HG03565 (cell line): Measurements from ENCODE around the gene DAPK2.

Experiments used
- ATAC-seq: cut with Tn5 transposase; IDR thresholded peaks from one replicate; pipeline ENCODE4 v1.9.1; 2021; ENCODE audit warnings: mild to moderate bottlenecking, moderate library complexity; ENCODE audit not compliant: unreplicated experiment

DAPK2 gene

DNA sequence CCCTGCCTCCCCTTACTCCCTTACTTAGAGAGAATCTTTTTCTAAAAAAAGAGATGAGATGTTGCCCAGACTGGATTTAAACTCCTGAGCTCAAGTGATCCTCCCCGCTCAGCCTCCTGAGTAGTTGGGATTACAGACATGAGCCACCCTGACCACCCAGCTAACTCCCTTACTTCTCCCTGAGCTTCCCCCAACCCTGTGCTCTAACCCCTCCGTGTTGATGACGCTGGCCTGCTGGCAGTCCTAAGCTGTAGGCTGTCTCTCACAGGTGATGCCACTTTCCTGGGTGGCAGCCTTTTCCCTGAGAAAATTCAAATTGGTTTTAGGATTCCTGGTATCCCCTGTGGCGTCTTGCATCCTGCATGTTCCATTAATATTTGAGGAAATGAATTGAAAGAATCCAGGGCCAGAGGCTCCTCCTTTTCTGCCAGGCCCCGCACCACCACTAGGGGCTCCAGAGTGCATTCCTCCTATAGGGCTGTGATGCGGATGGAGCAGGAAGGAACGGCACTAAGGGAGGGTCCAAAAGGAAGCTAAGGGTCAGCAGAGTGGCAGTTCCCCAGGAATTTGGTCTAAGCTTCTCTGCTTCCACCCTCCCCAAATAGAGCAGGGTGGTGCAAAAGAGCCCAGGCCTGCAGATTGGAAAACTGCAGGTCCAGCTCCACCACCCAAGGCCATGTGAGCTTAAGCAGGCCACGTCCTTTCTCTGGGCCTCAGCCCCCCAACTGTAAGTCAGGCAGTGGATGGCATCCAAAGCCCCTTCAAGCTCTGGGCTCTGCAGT lies 101.1 kb downstream of the DAPK2 start:
- ATAC-seq: no peak

GRCh38 chr15:63944681-63944955 lies 101.7 kb downstream of the DAPK2 start:
- ATAC-seq: no peak

GRCh38 chr15:63943829-63944680 lies 102.2 kb downstream of the DAPK2 start:
- no peak for ATAC-seq

- ATAC-seq: no peak
Measured at GRCh38 chr15:63942486-63943365, 103.6 kb downstream of the DAPK2 start.

GRCh38 chr15:63941698-63942465 lies 104.4 kb downstream of the DAPK2 start:
- no peak for ATAC-seq

DNA sequence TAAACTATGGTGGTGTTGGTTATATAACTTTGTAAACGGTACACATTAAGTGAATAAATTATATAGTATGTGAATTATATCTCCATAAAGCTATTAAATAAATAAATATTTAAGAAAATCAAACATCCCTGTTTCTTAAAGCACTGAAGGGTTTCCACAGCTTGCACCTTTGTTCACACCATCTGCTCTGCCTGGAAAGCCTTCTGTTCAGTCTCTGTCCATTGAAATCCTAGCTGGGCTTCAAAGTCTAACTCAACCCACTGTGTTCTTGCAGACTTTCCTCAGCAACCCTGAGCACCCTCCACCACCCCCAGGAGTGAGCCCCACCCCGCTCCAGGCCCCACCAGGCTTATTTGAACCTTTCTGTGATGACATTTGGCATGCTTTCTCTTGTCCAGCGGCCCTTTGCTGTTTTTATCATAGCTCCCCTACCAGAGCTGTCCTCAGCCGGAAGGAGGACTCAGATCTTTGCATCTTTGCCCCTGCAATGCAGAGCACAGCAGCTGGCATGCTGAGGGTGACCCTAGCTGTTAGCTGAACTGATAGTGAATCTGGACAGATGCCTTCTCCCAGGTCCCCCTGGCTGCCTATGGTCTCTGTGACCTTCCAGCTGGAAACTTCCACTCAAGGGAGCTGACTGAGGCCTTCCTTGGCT lies 105.2 kb downstream of the DAPK2 start:
- no peak for ATAC-seq

DNA sequence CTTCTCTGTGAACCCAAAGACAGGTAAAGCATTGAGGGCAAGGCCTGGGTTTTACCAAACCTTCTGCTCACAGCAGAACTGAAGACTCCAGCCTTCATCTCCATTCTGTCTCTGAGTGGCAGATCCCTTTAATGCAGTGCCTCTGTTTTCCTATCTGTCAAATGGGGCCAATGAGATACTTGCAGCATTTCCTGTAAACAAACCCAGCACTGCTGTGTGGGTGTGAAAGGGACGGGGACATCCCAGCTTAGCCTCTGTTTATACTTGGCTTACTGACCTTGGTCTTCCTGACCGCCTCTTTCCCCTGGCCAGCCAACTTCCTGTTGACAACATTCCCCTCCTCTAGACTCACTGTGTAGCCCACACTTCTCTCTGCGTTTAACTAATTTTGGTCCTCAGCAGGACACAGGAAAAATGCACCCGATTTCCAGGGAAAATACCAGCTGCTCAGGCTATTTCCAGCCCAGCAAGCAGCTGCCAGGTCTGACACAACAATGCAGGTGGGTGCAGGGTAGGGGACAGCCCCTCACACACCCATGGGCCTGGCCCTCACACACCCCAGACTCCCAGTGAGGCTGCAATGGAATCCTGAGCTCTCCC lies 106.7 kb downstream of the DAPK2 start:
- no peak for ATAC-seq

DNA sequence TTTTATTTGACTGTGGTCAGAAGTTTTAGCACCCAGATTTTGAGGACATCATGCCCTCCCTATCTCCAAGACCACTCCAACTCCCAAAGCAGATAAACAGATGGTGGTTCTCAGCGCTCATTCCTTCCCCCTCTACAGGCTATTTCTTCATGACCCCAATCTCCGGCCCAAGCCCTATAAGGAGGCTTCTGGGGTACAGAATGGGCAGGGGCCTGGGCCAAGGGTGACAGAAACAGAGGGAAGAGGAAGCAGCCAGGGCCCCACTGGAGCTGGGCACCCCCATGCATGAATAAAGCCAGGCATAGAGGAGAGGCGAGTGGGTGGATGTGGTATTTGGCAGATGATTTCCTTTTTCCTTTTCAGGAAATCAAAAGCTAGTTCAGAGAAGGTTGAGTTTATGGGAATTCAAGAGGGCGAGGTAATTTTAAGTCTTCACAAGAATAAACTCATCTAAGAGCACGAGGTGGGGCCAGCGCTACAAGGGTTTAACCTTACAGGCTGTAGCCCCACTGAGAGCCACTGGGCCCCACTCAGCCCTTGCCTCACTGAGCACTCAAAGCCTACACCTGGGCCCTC lies 107.7 kb downstream of the DAPK2 start:
- no peak for ATAC-seq

- no peak for ATAC-seq
Measured at GRCh38 chr15:63933522-63933921, 112.8 kb downstream of the DAPK2 start.

DNA sequence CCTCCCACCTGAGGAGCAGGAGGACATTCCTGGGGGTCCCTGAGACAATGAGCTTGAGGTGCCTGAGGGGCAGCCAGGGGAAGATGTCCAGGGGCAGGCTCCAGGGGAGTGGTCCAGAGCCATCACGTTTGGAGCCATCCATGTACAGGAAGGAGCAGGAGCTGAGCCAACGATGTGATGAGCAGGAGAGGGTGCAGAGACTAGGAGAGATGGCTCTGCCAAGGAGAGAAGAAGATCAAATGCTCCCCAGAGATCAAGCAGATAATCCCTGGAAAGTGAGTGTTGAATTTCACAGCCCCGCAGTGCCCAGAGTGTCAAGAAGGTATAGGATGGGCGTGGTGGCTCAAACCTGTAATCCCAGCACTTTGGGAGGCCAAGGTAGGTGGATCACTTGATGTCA lies 114.7 kb downstream of the DAPK2 start:
- no peak for ATAC-seq

DNA sequence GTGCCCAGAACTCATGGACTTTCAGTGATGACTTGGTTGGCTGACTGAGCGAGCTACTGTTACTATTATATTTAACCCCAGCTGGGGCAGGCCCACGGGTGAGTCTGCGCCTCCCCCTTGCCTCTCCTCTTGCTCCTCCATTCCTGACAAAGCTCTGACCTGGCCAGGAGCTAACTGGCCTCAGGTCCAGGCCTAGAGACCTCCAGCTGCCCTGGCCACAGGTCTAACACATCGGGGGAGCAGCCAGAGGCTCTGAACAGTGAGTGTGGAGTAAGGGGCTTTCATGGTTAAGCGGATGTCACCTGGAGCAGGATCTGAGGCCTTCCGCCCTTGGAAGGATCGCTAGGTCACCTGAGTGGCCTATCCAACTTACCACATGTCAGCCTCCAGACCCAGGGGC lies 116.3 kb downstream of the DAPK2 start:
- ATAC-seq: no peak

DNA sequence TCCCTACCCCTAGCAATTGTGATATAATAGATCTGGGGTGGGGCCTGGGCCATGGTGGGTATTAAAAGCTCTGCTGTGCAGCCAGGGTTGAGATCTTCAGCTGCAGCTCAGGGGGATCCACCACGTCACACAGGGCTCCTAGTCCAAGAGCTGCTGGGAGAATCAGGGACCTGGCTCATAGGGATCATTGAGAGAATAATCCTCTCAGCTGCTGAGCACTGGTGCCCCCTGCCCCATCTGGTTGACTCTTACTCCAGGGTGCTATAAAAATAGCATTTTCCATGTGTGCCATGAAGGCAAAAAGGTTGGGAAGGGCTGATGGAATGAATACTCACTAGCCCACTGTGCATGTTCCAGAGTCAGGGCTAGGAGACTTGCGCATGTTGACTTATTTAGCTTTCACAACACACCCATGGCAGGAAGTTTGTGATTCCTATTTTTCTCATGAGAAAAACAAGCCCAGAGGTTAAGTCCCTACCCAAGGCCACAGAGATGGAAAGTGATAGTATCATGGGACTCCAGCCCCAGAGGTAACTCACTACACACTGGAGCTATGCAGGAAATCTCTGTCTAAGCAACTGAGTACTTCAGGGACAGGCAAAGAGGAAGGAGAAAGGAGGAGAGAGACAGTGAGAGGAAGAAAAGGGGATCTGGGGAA lies 118.0 kb downstream of the DAPK2 start:
- no peak for ATAC-seq

- ATAC-seq: no peak
Measured at GRCh38 chr15:63923993-63924950, 122.0 kb downstream of the DAPK2 start.

- ATAC-seq: no peak
Measured at GRCh38 chr15:63922916-63923315, 123.4 kb downstream of the DAPK2 start.

DNA sequence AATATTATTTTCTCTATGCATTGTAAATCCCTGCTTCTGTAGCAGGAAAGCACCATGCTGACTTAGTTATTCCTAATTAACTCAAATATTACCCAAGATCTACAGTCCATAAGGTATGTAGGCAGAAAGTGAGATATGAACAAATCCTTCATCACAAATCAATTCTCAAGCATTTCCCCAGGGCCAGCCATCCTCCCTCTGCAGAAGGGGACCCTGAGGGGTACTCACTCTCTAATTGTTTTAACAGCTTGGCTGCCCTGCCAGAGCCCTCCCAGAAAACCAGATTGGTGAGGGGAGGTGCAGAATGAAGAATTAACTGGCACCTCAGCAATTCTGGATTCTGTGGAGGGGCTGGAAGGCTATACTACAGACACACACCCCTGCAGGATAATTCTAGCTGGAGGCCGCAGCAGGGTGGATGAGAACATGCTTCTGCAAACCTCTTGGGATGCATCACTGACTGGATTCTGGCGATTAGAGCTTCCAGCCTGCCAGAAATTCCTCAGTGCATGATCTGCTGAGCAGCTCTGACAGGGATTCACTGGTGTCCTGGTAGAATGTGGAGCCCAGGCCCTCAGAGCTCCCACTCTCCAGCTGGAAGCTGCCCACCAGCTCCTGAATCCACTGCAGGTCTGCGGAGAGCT lies 123.9 kb downstream of the DAPK2 start:
- ATAC-seq: no peak

- no peak for ATAC-seq
Measured at GRCh38 chr15:63920504-63921175, 125.6 kb downstream of the DAPK2 start.

DNA sequence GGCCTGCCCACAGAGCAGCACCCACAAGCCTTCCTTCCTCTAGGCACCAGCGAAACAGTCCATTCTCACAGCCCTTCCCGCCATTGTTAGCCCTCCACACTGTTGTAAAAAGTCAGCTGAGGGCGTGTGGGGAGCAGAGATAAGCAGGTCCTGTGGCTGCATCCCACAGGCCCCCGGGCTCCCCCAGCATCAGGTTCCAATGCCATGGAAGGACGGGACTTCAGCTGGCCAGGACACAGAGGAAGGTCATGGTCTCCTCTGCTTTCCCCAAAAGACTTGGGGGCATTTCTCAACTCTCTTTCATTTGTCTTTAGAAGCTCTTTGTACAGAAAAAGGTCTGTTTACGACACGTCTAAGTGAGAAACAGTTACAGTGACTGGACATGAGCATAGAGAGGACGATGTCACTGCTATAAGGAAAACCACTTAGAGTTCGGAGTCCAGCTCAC lies 127.4 kb downstream of the DAPK2 start:
- no peak for ATAC-seq
